ENCODE data around the gene PET117.

- TF ChIP-seq CTCF (IDR thresholded peaks at IDR 0.05), result no peak
- TF ChIP-seq POLR2A (IDR thresholded peaks at IDR 0.05), result no peak
Observed at GRCh38 chr20:18166241-18166881, 28.7 kb downstream of the PET117 start.
